Caco-2 (cell line): Measurements from ENCODE around the gene POLR1G. TPM values are rescaled to one million over a fixed set of nuclear protein-coding genes. Genes with fewer than 3 reads are reported as not detected.

ENCODE experiments used
- BruUV-seq: library from RNA; stranded (reverse); fragments of 400-500 nt; replicated peaks from 2 replicates; lab custom pipeline; 2021; lab: Mats Ljungman, UMichigan
- CTCF ChIA-PET: fragments of 300-600 bp; sonication (Branson Sonifier 250); formaldehyde crosslinking; loops from one replicate; lab custom pipeline; 2022; ENCODE audit warnings: antibody characterized with exemption; lab: Charles Lee
- POLR2A ChIA-PET: fragments of 300-600 bp; sonication (Branson Sonifier 250); formaldehyde crosslinking; loops from one replicate; lab custom pipeline; 2022; ENCODE audit warnings: antibody characterized with exemption; lab: Charles Lee
- DNase-seq, 2 experiments: peaks; one replicate each; pipeline versions ENCODE4 v3.0.0 to v3.0.0-alpha.2; 2020 to 2022
- H3K27me3 ChIP-seq: replicated peaks from 2 replicates; pipeline ENCODE4 v1.6.0; 2011; ENCODE audit warnings: low read length; ENCODE audit not compliant: control insufficient read depth, insufficient read depth
- H3K36me3 ChIP-seq: 2 replicates; pipeline ENCODE4 v1.5.1; 2011; ENCODE audit warnings: low read length; ENCODE audit not compliant: control insufficient read depth, insufficient read depth
- H3K4me1 ChIP-seq: fragments of 250-450 bp; sonication (Bioruptor Pico); 2 replicates; pipeline ENCODE4 v1.5.1; 2020; ENCODE audit warnings: mild to moderate bottlenecking
- H3K4me3 ChIP-seq: 2 replicates; pipeline ENCODE4 v1.5.1; 2011; ENCODE audit warnings: low read depth, mild to moderate bottlenecking, control low read depth, low read length
- H3K9me3 ChIP-seq: fragments of 250-450 bp; sonication (Bioruptor Pico); 2 replicates; pipeline ENCODE4 v1.5.1; 2020; ENCODE audit warnings: mild to moderate bottlenecking, moderate library complexity
- H3K27ac Mint-ChIP-seq: one replicate; pipeline ENCODE4 v1.8.0; 2022; ENCODE audit warnings: mixed read lengths; ENCODE audit not compliant: unreplicated experiment
- H3K27me3 Mint-ChIP-seq: one replicate; pipeline ENCODE4 v1.8.0; 2022; ENCODE audit warnings: mixed read lengths; ENCODE audit not compliant: insufficient read depth, unreplicated experiment
- H3K36me3 Mint-ChIP-seq: one replicate; pipeline ENCODE4 v1.8.0; 2022; ENCODE audit warnings: mild to moderate bottlenecking, mixed read lengths; ENCODE audit not compliant: insufficient read depth, unreplicated experiment
- H3K4me1 Mint-ChIP-seq: one replicate; pipeline ENCODE4 v1.8.0; 2022; ENCODE audit warnings: low read depth, mixed read lengths; ENCODE audit not compliant: unreplicated experiment
- H3K4me3 Mint-ChIP-seq: one replicate; pipeline ENCODE4 v1.8.0; 2022; ENCODE audit warnings: mild to moderate bottlenecking, moderate library complexity, mixed read lengths; ENCODE audit not compliant: unreplicated experiment
- H3K9me3 Mint-ChIP-seq: one replicate; pipeline ENCODE4 v1.8.0; 2022; ENCODE audit warnings: mixed read lengths; ENCODE audit not compliant: unreplicated experiment
- CTCF ChIP-seq, 2 experiments: fragments of 200-600 bp in 1 of 2; IDR thresholded peaks; 1 replicate in 1 of 2; 2 replicates in 1 of 2; pipeline versions ENCODE4 v1.5.1 to v1.8.0; 2011 to 2022; ENCODE audit warnings: antibody characterized with exemption in 1 of 2, control low read depth in 1 of 2, inconsistent platforms in 1 of 2, low read depth in 1 of 2, low read length in 1 of 2, mild to moderate bottlenecking in 1 of 2, moderate library complexity in 1 of 2; ENCODE audit not compliant: insufficient read depth in 1 of 2, severe bottlenecking in 1 of 2, unreplicated experiment in 1 of 2
- intact Hi-C: fragments of 100-400 bp; cut with micrococcal nuclease; formaldehyde crosslinking; loops from one replicate; pipeline ENCODE4 v1.10.0; 2022; ENCODE audit not compliant: unreplicated experiment
- total RNA-seq: library from RNA; stranded (reverse); gene quantifications from 2 replicates; pipeline ENCODE4 v1.2.3, GENCODE V29; 2022

Gene POLR1G
- total RNA-seq, 1 experiment from 2014 or later, result 27.7 TPM

GRCh38 chr19:45440259-45440638, 33.8 kb downstream of the POLR1G start:
- Mint-ChIP-seq H3K4me1 (peaks cover 23% of the 10 kb centered on the region), H3K27me3 (no peaks in the 10 kb centered on the region), H3K4me3 (peak overlapping the region; percentile 84), H3K9me3 (no peaks in the 10 kb centered on the region), H3K36me3 (peaks cover 21% of the 10 kb centered on the region), H3K27ac (peak overlapping the region; percentile 88)
- Histone ChIP-seq H3K36me3 (no peaks in the 10 kb centered on the region), H3K4me3 (peak overlapping the region; percentile 61), H3K9me3 (no peaks in the 10 kb centered on the region), H3K27me3 (no peaks in the 10 kb centered on the region), H3K4me1 (peaks cover 25% of the 10 kb centered on the region)
- no TSS peak for BruUV-seq
- ChIA-PET CTCF (interaction anchor here (0.6 to 3.0 kb wide), 13 partner anchors 8 to 202 kb away, joined by 3 to 261 read pairs (median 10); partner anchors contain the start of gene FOSB), POLR2A (interaction anchor here (1.0 to 1.3 kb wide), 5 partner anchors 27 to 38 kb away, joined by 3 to 15 read pairs (median 12); partner anchors contain the start of gene FOSB)
- intact Hi-C loops, result loop anchor here (2.0 kb wide), 1 partner anchor 15 kb away; no protein-coding TSS in a partner anchor
- no peak for DNase-seq
- no peak for TF ChIP-seq CTCF (IDR thresholded peaks at IDR 0.05; ENCODE audit: insufficient read depth in 1 of 2, low read depth in 1 of 2, low read length in 1 of 2, severe bottlenecking in 1 of 2, unreplicated experiment in 1 of 2)

GRCh38 chr19:45440873-45441654, 34.6 kb downstream of the POLR1G start:
- Mint-ChIP-seq H3K4me1 (peaks cover 28% of the 10 kb centered on the region), H3K9me3 (no peaks in the 10 kb centered on the region), H3K27me3 (no peaks in the 10 kb centered on the region), H3K27ac (peak overlapping the region; percentile 88), H3K4me3 (peak overlapping the region; percentile 84), H3K36me3 (peaks cover 21% of the 10 kb centered on the region)
- no peak overlapping the region for H3K4me3 ChIP-seq
- H3K36me3 ChIP-seq, result no peaks in the 10 kb centered on the region
- peaks cover 25% of the 10 kb centered on the region for H3K4me1 ChIP-seq
- ChIA-PET POLR2A (interaction anchor here (0.6 to 1.0 kb wide), 3 partner anchors 13 to 29 kb away, joined by 3 to 7 read pairs (median 4); partner anchors contain the start of gene FOSB), CTCF (interaction anchor here (0.7 to 3.0 kb wide), 8 partner anchors 12 to 59 kb away, joined by 3 to 261 read pairs (median 12); partner anchors contain the start of gene FOSB)
- TF ChIP-seq CTCF (IDR thresholded peaks at IDR 0.05; ENCODE audit: insufficient read depth in 1 of 2, low read depth in 1 of 2, low read length in 1 of 2, severe bottlenecking in 1 of 2, unreplicated experiment in 1 of 2), result no peak
- H3K27me3 ChIP-seq, result no peaks in the 10 kb centered on the region
- no TSS peak for BruUV-seq
- H3K9me3 ChIP-seq, result no peaks in the 10 kb centered on the region
- intact Hi-C loops, result loop anchor here (2.0 kb wide), 1 partner anchor 14 kb away; no protein-coding TSS in a partner anchor
- DNase-seq, result peak; percentile 39 to 66

GRCh38 chr19:45442408-45442777, 35.9 kb downstream of the POLR1G start:
- ChIA-PET POLR2A (no interaction called here), CTCF (no interaction called here)
- Mint-ChIP-seq H3K27me3 (no peaks in the 10 kb centered on the region), H3K4me3 (peak overlapping the region; percentile 96), H3K4me1 (peaks cover 31% of the 10 kb centered on the region), H3K27ac (peak overlapping the region; percentile 99), H3K36me3 (peaks cover 21% of the 10 kb centered on the region), H3K9me3 (no peaks in the 10 kb centered on the region)
- H3K27me3 ChIP-seq, result no peaks in the 10 kb centered on the region
- TF ChIP-seq CTCF (IDR thresholded peaks at IDR 0.05; ENCODE audit: insufficient read depth in 1 of 2, low read depth in 1 of 2, low read length in 1 of 2, severe bottlenecking in 1 of 2, unreplicated experiment in 1 of 2), result no peak
- DNase-seq, result no peak
- no peaks in the 10 kb centered on the region for H3K9me3 ChIP-seq
- no peaks in the 10 kb centered on the region for H3K36me3 ChIP-seq
- H3K4me3 ChIP-seq, result no peak overlapping the region
- intact Hi-C loops, result no loop called here
- no TSS peak for BruUV-seq
- H3K4me1 ChIP-seq, result peaks cover 25% of the 10 kb centered on the region
